WTC11 (cell line): ENCODE data around the gene DNMT3A. TPM values are rescaled to one million over a fixed set of nuclear protein-coding genes. Genes with fewer than 3 reads are reported as not detected.

Source experiments
- ATAC-seq: fragments of 200-7000 bp; cut with Tn5 transposase; 2 replicates; pipeline ENCODE4 v1.10.0; 2021; ENCODE audit warnings: mild to moderate bottlenecking, moderate library complexity
- CTCF ChIA-PET: fragments of 300-600 bp; sonication (Branson Sonifier 250); formaldehyde crosslinking; loops from one replicate; lab custom pipeline; 2021; ENCODE audit warnings: antibody characterized with exemption; lab: Charles Lee
- POLR2A ChIA-PET: fragments of 350-600 bp; sonication (Branson Sonifier 250); formaldehyde crosslinking; loops from one replicate; lab custom pipeline; 2021; ENCODE audit warnings: antibody characterized with exemption; lab: Charles Lee
- DNase-seq: peaks from one replicate; pipeline ENCODE4 v3.0.0; 2021; ENCODE audit warnings: low spot score
- H3K27ac Mint-ChIP-seq: 2 replicates; pipeline ENCODE4 v1.8.0; 2021; ENCODE audit warnings: mixed read lengths
- H3K27me3 Mint-ChIP-seq: 2 replicates; pipeline ENCODE4 v1.8.0; 2021; ENCODE audit warnings: low read depth, mild to moderate bottlenecking, moderate library complexity, mixed read lengths
- H3K36me3 Mint-ChIP-seq: 2 replicates; pipeline ENCODE4 v1.8.0; 2021; ENCODE audit warnings: mixed read lengths
- H3K4me1 Mint-ChIP-seq: 2 replicates; pipeline ENCODE4 v1.8.0; 2022; ENCODE audit warnings: mixed read lengths
- H3K4me3 Mint-ChIP-seq: 2 replicates; pipeline ENCODE4 v1.8.0; 2021; ENCODE audit warnings: mild to moderate bottlenecking, moderate library complexity, mixed read lengths
- H3K9me3 Mint-ChIP-seq: 2 replicates; pipeline ENCODE4 v1.8.0; 2021; ENCODE audit warnings: mixed read lengths
- E2F4 ChIP-seq: sonication (generic); formaldehyde crosslinking; IDR thresholded peaks from 2 replicates; pipeline ENCODE4 v1.8.1; 2022; ENCODE audit warnings: low read depth, mild to moderate bottlenecking, moderate library complexity, missing genetic modification reagents, borderline replicate concordance
- ELF4 ChIP-seq: sonication (generic); formaldehyde crosslinking; IDR thresholded peaks from 2 replicates; pipeline ENCODE4 v1.8.1; 2022; ENCODE audit warnings: low read depth, mild to moderate bottlenecking, moderate library complexity, missing genetic modification reagents
- ETV6 ChIP-seq: sonication (generic); formaldehyde crosslinking; IDR thresholded peaks from 2 replicates; pipeline ENCODE4 v1.8.1; 2022; ENCODE audit warnings: mild to moderate bottlenecking, missing genetic modification reagents
- JUN ChIP-seq: sonication (generic); formaldehyde crosslinking; IDR thresholded peaks from 2 replicates; pipeline ENCODE4 v1.8.0; 2023; ENCODE audit warnings: mild to moderate bottlenecking, missing genetic modification reagents
- KAT7 ChIP-seq: sonication (generic); formaldehyde crosslinking; IDR thresholded peaks from 2 replicates; pipeline ENCODE4 v1.8.1; 2023; ENCODE audit warnings: missing genetic modification reagents, mild to moderate bottlenecking, borderline replicate concordance
- MLX ChIP-seq: sonication (generic); formaldehyde crosslinking; IDR thresholded peaks from 2 replicates; pipeline ENCODE4 v1.8.1; 2023; ENCODE audit warnings: mild to moderate bottlenecking, missing genetic modification reagents, moderate library complexity
- NFYB ChIP-seq: sonication (generic); formaldehyde crosslinking; conservative IDR thresholded peaks from 2 replicates; pipeline ENCODE4 v1.8.0; 2022; ENCODE audit warnings: low read depth, missing genetic modification reagents
- RELA ChIP-seq: sonication (generic); formaldehyde crosslinking; IDR thresholded peaks from 2 replicates; pipeline ENCODE4 v1.8.1; 2022; ENCODE audit warnings: missing genetic modification reagents, mild to moderate bottlenecking, borderline replicate concordance
- RORB ChIP-seq: fragments of 250-450 bp; sonication (Bioruptor Pico); IDR thresholded peaks from 2 replicates; pipeline ENCODE4 v1.9.0; 2021; ENCODE audit warnings: mild to moderate bottlenecking
- TEAD4 ChIP-seq: sonication (generic); formaldehyde crosslinking; IDR thresholded peaks from 2 replicates; pipeline ENCODE4 v1.8.0; 2022; ENCODE audit warnings: mild to moderate bottlenecking, missing genetic modification reagents
- ZBTB21 ChIP-seq: sonication (generic); formaldehyde crosslinking; IDR thresholded peaks from 2 replicates; pipeline ENCODE4 v1.8.1; 2023; ENCODE audit warnings: mild to moderate bottlenecking, missing genetic modification reagents, borderline replicate concordance
- ZMAT4 ChIP-seq: fragments of 250-450 bp; sonication (Bioruptor Pico); IDR thresholded peaks from 2 replicates; pipeline ENCODE4 v1.9.0; 2021; ENCODE audit warnings: mild to moderate bottlenecking
- ZNF219 ChIP-seq: sonication (generic); formaldehyde crosslinking; IDR thresholded peaks from 2 replicates; pipeline ENCODE4 v1.8.0; 2023; ENCODE audit warnings: missing genetic modification reagents, mild to moderate bottlenecking, borderline replicate concordance
- ZNF281 ChIP-seq: sonication (generic); formaldehyde crosslinking; IDR thresholded peaks from 2 replicates; pipeline ENCODE4 v1.8.0; 2023; ENCODE audit warnings: mild to moderate bottlenecking, missing genetic modification reagents
- ZNF317 ChIP-seq: sonication (generic); formaldehyde crosslinking; IDR thresholded peaks from 2 replicates; pipeline ENCODE4 v1.8.1; 2023; ENCODE audit warnings: low read depth, mild to moderate bottlenecking, moderate library complexity, missing genetic modification reagents, borderline replicate concordance
- total RNA-seq: library from RNA; stranded (reverse); gene quantifications from 3 replicates; pipeline ENCODE4 v1.2.3, GENCODE V29; 2021
- TF ChIP-seq, protein P1 (sequence below): sonication (generic); formaldehyde crosslinking; IDR thresholded peaks from 2 replicates; pipeline ENCODE4 v1.8.1; 2023; ENCODE audit warnings: mild to moderate bottlenecking, missing genetic modification reagents, moderate library complexity
- TF ChIP-seq, protein P2 (sequence below): sonication (generic); formaldehyde crosslinking; IDR thresholded peaks from 2 replicates; pipeline ENCODE4 v1.8.1; 2022; ENCODE audit warnings: mild to moderate bottlenecking, missing genetic modification reagents, moderate library complexity, borderline replicate concordance
- TF ChIP-seq, protein P3 (sequence below): sonication (generic); formaldehyde crosslinking; IDR thresholded peaks from 2 replicates; pipeline ENCODE4 v1.8.0; 2022; ENCODE audit warnings: mild to moderate bottlenecking, missing genetic modification reagents

The DNMT3A gene
- total RNA-seq, 1 experiment from 2014 or later, result 154 TPM

GRCh38 chr2:25371253-25372241 is 29.8 kb upstream of the DNMT3A start (continued):
- no peak for TF ChIP-seq NFYB (CRISPR knock-in tag)
- TF ChIP-seq E2F4, result no peak

GRCh38 chr2:25369876-25370275 is 28.2 kb upstream of the DNMT3A start:
- H3K9me3 Mint-ChIP-seq, result no peaks in the 10 kb centered on the region
- no peak overlapping the region for H3K4me3 Mint-ChIP-seq
- peaks cover 15% of the 10 kb centered on the region for H3K4me1 Mint-ChIP-seq
- ATAC-seq (no peak), DNase-seq (no peak)
- ChIA-PET CTCF (no interaction called here), POLR2A (no interaction called here)
- no peak overlapping the region for H3K27ac Mint-ChIP-seq
- no peak for TF ChIP-seq ZMAT4 (CRISPR knock-in tag)
- TF ChIP-seq ZNF317 (CRISPR knock-in tag), result no peak
- TF ChIP-seq RORB (CRISPR knock-in tag), result no peak
- TF ChIP-seq KAT7, result no peak
- TF ChIP-seq, protein P1, sequence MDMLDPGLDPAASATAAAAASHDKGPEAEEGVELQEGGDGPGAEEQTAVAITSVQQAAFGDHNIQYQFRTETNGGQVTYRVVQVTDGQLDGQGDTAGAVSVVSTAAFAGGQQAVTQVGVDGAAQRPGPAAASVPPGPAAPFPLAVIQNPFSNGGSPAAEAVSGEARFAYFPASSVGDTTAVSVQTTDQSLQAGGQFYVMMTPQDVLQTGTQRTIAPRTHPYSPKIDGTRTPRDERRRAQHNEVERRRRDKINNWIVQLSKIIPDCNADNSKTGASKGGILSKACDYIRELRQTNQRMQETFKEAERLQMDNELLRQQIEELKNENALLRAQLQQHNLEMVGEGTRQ, result no peak
- TF ChIP-seq, protein P2, sequence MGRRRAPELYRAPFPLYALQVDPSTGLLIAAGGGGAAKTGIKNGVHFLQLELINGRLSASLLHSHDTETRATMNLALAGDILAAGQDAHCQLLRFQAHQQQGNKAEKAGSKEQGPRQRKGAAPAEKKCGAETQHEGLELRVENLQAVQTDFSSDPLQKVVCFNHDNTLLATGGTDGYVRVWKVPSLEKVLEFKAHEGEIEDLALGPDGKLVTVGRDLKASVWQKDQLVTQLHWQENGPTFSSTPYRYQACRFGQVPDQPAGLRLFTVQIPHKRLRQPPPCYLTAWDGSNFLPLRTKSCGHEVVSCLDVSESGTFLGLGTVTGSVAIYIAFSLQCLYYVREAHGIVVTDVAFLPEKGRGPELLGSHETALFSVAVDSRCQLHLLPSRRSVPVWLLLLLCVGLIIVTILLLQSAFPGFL, result no peak
- no peaks in the 10 kb centered on the region for H3K36me3 Mint-ChIP-seq
- H3K27me3 Mint-ChIP-seq, result peaks cover 21% of the 10 kb centered on the region

DNA sequence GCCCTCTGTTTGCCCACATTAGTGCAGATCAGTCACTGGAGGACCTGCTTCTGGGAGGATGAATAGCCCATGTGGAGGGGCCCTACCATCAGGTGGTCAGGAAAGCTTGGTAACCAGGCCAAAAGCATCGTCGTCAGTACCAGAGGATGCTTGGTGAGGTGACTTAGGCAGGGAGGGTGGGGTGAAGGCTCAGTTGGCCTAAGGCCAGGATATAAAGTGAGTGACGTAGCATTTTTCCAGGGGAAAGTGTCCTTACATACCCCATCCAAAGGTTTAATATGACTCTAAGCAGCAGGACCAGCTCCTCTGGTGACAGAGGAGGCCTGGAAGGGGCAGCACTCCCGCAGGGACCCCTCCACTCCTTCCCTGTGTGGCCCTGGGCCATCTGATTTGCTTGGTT is 27.7 kb upstream of the DNMT3A start:
- ChIA-PET POLR2A (no interaction called here), CTCF (no interaction called here)
- H3K4me3 Mint-ChIP-seq, result no peak overlapping the region
- no peaks in the 10 kb centered on the region for H3K36me3 Mint-ChIP-seq
- peaks cover 24% of the 10 kb centered on the region for H3K27me3 Mint-ChIP-seq
- no peak for ATAC-seq
- TF ChIP-seq ETV6 (CRISPR knock-in tag) (no peak), MLX (CRISPR knock-in tag) (no peak), ZNF281 (no peak), ELF4 (CRISPR knock-in tag) (no peak), ZBTB21 (CRISPR knock-in tag) (no peak), ZNF219 (no peak), TEAD4 (CRISPR knock-in tag) (no peak), ZNF317 (CRISPR knock-in tag) (no peak), RELA (CRISPR knock-in tag) (no peak), JUN (CRISPR knock-in tag) (no peak)
- TF ChIP-seq, protein P3, sequence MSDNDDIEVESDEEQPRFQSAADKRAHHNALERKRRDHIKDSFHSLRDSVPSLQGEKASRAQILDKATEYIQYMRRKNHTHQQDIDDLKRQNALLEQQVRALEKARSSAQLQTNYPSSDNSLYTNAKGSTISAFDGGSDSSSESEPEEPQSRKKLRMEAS (CRISPR knock-in tag), result no peak
- TF ChIP-seq, all 79 proteins: peak for 0
- H3K9me3 Mint-ChIP-seq, result no peaks in the 10 kb centered on the region
- H3K27ac Mint-ChIP-seq, result no peak overlapping the region
- peaks cover 15% of the 10 kb centered on the region for H3K4me1 Mint-ChIP-seq
- DNase-seq, result peak; percentile 3
